ENCODE data around the gene PLTP. TPM values are rescaled to one million over a fixed set of nuclear protein-coding genes. Genes with fewer than 3 reads are reported as not detected.

Gene PLTP
- total RNA-seq, 1 experiment from 2014 or later = 62.5 TPM

DNA sequence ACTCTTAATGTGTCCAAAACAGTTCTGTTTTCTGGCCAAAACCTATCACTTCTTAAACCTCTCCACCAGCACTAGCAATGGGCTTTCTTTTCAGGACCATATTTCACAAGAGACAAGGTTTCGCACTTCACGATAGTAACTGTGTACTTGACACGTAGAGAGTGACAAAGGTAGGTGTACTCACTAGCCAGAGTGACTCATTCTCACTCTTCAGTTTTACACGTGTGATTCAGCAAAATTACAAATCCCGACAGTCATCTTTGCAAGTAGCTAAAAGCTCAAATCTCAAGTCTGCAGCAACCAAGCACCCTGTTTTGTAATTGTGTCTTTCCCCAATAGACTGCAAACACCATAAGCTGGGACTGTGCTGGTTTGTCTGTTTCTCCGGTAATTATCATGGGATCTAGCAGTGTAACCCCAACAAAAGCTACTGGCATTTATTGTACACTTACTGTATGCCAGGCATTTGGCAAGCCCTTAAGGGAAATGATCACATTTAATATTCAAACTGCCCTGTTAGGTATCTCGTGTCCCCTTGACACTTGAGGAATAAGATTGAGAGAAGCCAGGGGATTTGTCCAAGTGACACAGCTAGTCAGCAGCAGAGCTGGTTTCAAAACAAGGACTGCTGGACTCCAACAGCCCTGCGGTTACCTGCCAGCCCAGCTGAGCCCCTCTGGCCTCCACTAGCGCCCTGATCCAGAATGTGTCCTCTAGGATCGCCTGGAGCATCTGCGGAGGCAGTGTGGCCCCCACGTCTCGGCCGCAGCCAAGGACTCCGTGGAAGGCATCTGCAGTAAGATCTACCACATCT is 32.4 kb upstream of the PLTP start:
- TF ChIP-seq CTCF (conservative IDR thresholded peaks at IDR 0.05) = no peak
- H2AK5ac ChIP-seq (ENCODE audit: insufficient read length, low read length) = no peak overlapping the region
- H3K36me3 Mint-ChIP-seq (ENCODE audit: insufficient read depth in 1 of 3, low read depth in 3 of 3) = peaks cover 28 to 71% (median 66%) of the 10 kb centered on the region in 3 experiments
- H4K5ac ChIP-seq (ENCODE audit: insufficient read length, low read depth, low read length) = no peak overlapping the region
- H3K27me3 ChIP-seq (ENCODE audit: insufficient read depth, low read length) = no peaks in the 10 kb centered on the region
- no peak overlapping the region for H4K8ac ChIP-seq (replicated peaks; ENCODE audit: insufficient read length, low read depth, low read length)
- no peak overlapping the region for H2BK5ac ChIP-seq (ENCODE audit: insufficient read length, low read length)
- no peak overlapping the region for H3K14ac ChIP-seq (ENCODE audit: insufficient read depth, low read length)
- no peaks in the 10 kb centered on the region for H3K79me1 ChIP-seq (ENCODE audit: insufficient read depth, low read depth, low read length, poor library complexity, severe bottlenecking)
- no peaks in the 10 kb centered on the region for H3K9me3 ChIP-seq (ENCODE audit: control insufficient read depth, low read depth, low read length)
- no peak overlapping the region for H2BK12ac ChIP-seq (ENCODE audit: insufficient read length, low read depth, low read length)
- no peak overlapping the region for H3K27ac Mint-ChIP-seq
- no peak overlapping the region for H3K56ac ChIP-seq (ENCODE audit: insufficient read length, low read depth, low read length)
- no peak overlapping the region for H3K4me3 Mint-ChIP-seq
- H4K20me1 ChIP-seq (ENCODE audit: control insufficient read depth, insufficient read depth, insufficient read length) = peaks cover 2% of the 10 kb centered on the region
- no peak overlapping the region for H3T11ph ChIP-seq (ENCODE audit: low read length)
- no peak overlapping the region for H2BK15ac ChIP-seq (ENCODE audit: low read depth, low read length)
- no peak overlapping the region for H4K91ac ChIP-seq (ENCODE audit: insufficient read length, low read depth, low read length)
- H3K79me2 ChIP-seq (ENCODE audit: insufficient read depth, low read length) = no peaks in the 10 kb centered on the region
- no peak overlapping the region for H3K23ac ChIP-seq (ENCODE audit: insufficient read length, low read depth, low read length)
- H3K23me2 ChIP-seq (ENCODE audit: insufficient read length, low read depth, low read length, poor library complexity, severe bottlenecking) = no peaks in the 10 kb centered on the region
- H2BK120ac ChIP-seq (ENCODE audit: low read depth, low read length, poor library complexity, severe bottlenecking) = no peak overlapping the region
- H2AFZ ChIP-seq (ENCODE audit: low read length) = no peak overlapping the region
- no peaks in the 10 kb centered on the region; the same call in 1 of the 2 replicates for H3K27me3 Mint-ChIP-seq (ENCODE audit: low read depth)
- H2BK20ac ChIP-seq (ENCODE audit: low read depth, low read length, poor library complexity, severe bottlenecking) = no peak overlapping the region
- H3K9me3 Mint-ChIP-seq = no peaks in the 10 kb centered on the region
- no peak overlapping the region for H3K4me2 ChIP-seq (ENCODE audit: insufficient read depth, insufficient read length, low read length)
- peaks cover 0 to under 1% of the 10 kb centered on the region in 2 experiments; a peak in 1 of 4 replicates for H3K4me1 Mint-ChIP-seq
- H3K4me1 ChIP-seq (ENCODE audit: insufficient read depth, low read length) = no peaks in the 10 kb centered on the region
- H3K9ac ChIP-seq (ENCODE audit: extremely low read depth, insufficient read length, low read length) = no peak overlapping the region
- no peak for DNase-seq
- no peak overlapping the region for H3K27ac ChIP-seq (ENCODE audit: insufficient read length, low read depth, low read length)
- no peak overlapping the region for H3K18ac ChIP-seq (ENCODE audit: insufficient read length, low read depth, low read length)
- no CpG with 5 or more reads among the region's 15 CpGs for WGBS (ENCODE audit: extremely low coverage, insufficient read length, low lambda C conversion rate)
- H3K4ac ChIP-seq (ENCODE audit: low read depth, low read length) = no peak overlapping the region
